MM.1S (cell line): ENCODE measurements around the gene RPA3.

Experiments used
- DNase-seq: peaks from one replicate; pipeline ENCODE4 v3.0.0-alpha.2; 2015
- H2AFZ ChIP-seq: fragments of 300-600 bp; sonication (generic); 2 replicates; pipeline ENCODE4 v1.6.0; 2016; ENCODE audit warnings: antibody characterized with exemption, low read length
- H3F3A ChIP-seq: fragments of 300-600 bp; sonication (generic); 2 replicates; pipeline ENCODE4 v1.6.1; 2016; ENCODE audit warnings: mild to moderate bottlenecking, antibody characterized with exemption, low read length, moderate library complexity, mixed read lengths; ENCODE audit not compliant: insufficient read depth
- H3K27ac ChIP-seq: fragments of 300-600 bp; sonication (generic); 2 replicates; pipeline ENCODE4 v1.5.1; 2016; ENCODE audit warnings: mild to moderate bottlenecking, low read length
- H3K27me3 ChIP-seq: fragments of 300-600 bp; sonication (generic); replicated peaks from 2 replicates; pipeline ENCODE4 v1.6.0; 2016; ENCODE audit warnings: low read length; ENCODE audit not compliant: insufficient read depth
- H3K36me3 ChIP-seq: fragments of 300-600 bp; sonication (generic); replicated peaks from 2 replicates; pipeline ENCODE4 v1.6.1; 2016; ENCODE audit warnings: mild to moderate bottlenecking, low read length, mixed read lengths; ENCODE audit not compliant: insufficient read depth
- H3K4me1 ChIP-seq: fragments of 300-600 bp; sonication (generic); 2 replicates; pipeline ENCODE4 v1.6.1; 2016; ENCODE audit warnings: low read length, mixed read lengths
- H3K4me2 ChIP-seq: fragments of 300-600 bp; sonication (generic); 2 replicates; pipeline ENCODE4 v1.6.0; 2016; ENCODE audit warnings: low read depth, low read length
- H3K4me3 ChIP-seq: fragments of 300-600 bp; sonication (generic); 2 replicates; pipeline ENCODE4 v1.5.1; 2016; ENCODE audit warnings: low read length, mixed read lengths
- H3K79me2 ChIP-seq: fragments of 300-600 bp; sonication (generic); 2 replicates; pipeline ENCODE4 v1.6.1; 2016; ENCODE audit warnings: mixed run types, low read length, mixed read lengths
- H3K9ac ChIP-seq: fragments of 300-600 bp; sonication (generic); 2 replicates; pipeline ENCODE4 v1.6.1; 2016; ENCODE audit warnings: low read length, mixed read lengths
- H3K9me2 ChIP-seq: fragments of 300-600 bp; sonication (generic); replicated peaks from 2 replicates; pipeline ENCODE4 v1.6.1; 2016; ENCODE audit warnings: mild to moderate bottlenecking, low read length, mixed read lengths; ENCODE audit not compliant: insufficient read depth
- H3K9me3 ChIP-seq: fragments of 300-600 bp; sonication (generic); replicated peaks from 2 replicates; pipeline ENCODE4 v1.6.1; 2016; ENCODE audit warnings: mild to moderate bottlenecking, low read length, mixed read lengths; ENCODE audit not compliant: insufficient read depth
- H4K20me1 ChIP-seq: fragments of 300-600 bp; sonication (generic); 2 replicates; pipeline ENCODE4 v1.6.1; 2016; ENCODE audit warnings: mild to moderate bottlenecking, low read length, moderate library complexity, mixed read lengths; ENCODE audit not compliant: insufficient read depth
- EZH2 ChIP-seq: fragments of 300-600 bp; sonication (generic); optimal IDR thresholded peaks from 2 replicates; pipeline ENCODE3; 2017; ENCODE audit warnings: low read depth, mild to moderate bottlenecking, antibody characterized with exemption, low read length, mixed read lengths
- EZH2phosphoT487 ChIP-seq: fragments of 300-600 bp; sonication (generic); IDR thresholded peaks from 2 replicates; pipeline ENCODE4 v1.6.1; 2018; ENCODE audit warnings: antibody characterized with exemption, low read length
- TF ChIP-seq, protein P1 (sequence below): fragments of 300-600 bp; sonication (generic); IDR thresholded peaks from 2 replicates; pipeline ENCODE4 v1.5.1; 2016; ENCODE audit warnings: antibody characterized with exemption, low read length, mixed read lengths

Gene RPA3

DNA sequence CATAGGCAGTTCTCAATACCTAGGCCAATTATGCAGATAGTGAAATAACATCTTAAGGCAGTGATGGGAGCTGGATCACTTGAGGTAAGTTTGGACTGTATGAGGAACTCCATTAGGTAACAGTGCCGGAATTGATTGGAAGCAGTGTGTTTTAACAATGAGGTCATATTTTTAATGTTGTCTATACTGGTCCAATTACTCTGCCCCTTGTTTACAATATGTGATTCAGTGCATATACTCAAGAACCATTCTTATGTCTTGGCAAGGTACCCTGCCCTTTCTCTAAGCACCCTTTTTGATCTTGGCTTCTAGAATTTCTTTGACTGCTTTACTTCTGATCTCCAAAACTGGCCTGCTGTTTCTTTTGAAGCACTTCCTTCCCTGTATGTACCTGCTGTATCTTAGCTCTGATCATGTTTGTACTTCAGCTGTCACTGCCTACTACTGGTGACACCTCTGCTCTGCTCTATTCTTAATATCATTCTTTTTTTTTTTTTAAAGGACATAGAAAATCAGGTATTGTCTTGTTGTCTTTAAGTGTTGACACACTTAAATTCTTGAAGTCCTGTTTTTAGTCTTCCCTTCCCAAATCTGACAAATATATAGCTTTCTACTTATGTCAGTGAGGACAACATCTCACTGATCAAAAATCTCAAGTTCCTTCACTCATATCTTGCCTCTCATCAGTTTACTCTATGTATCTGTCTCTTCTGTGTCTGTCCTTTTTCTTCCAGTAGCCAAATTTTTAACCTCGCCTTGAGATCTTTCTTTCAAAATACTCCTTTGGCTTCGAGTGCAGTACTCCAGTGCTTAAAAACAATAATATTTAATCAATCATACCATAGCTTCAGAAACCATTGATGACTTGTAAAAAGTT lies 46.4 kb upstream of the RPA3 start:
- peaks cover 12% of the 10 kb centered on the region for H3F3A ChIP-seq
- H4K20me1 ChIP-seq, result no peaks in the 10 kb centered on the region
- H3K4me2 ChIP-seq, result no peak overlapping the region
- no peaks in the 10 kb centered on the region for H3K79me2 ChIP-seq
- no peaks in the 10 kb centered on the region for H3K36me3 ChIP-seq
- H3K9ac ChIP-seq, result no peak overlapping the region
- no peak overlapping the region for H3K27ac ChIP-seq
- DNase-seq, result peak; percentile 5
- H2AFZ ChIP-seq, result no peak overlapping the region
- H3K27me3 ChIP-seq, result no peaks in the 10 kb centered on the region
- H3K4me3 ChIP-seq, result no peak overlapping the region
- H3K4me1 ChIP-seq, result peaks cover 6% of the 10 kb centered on the region; the same call in 1 of the 2 replicates
- H3K9me3 ChIP-seq, result no peaks in the 10 kb centered on the region
- no peaks in the 10 kb centered on the region for H3K9me2 ChIP-seq
- TF ChIP-seq EZH2, result no peak
- TF ChIP-seq, protein P1, sequence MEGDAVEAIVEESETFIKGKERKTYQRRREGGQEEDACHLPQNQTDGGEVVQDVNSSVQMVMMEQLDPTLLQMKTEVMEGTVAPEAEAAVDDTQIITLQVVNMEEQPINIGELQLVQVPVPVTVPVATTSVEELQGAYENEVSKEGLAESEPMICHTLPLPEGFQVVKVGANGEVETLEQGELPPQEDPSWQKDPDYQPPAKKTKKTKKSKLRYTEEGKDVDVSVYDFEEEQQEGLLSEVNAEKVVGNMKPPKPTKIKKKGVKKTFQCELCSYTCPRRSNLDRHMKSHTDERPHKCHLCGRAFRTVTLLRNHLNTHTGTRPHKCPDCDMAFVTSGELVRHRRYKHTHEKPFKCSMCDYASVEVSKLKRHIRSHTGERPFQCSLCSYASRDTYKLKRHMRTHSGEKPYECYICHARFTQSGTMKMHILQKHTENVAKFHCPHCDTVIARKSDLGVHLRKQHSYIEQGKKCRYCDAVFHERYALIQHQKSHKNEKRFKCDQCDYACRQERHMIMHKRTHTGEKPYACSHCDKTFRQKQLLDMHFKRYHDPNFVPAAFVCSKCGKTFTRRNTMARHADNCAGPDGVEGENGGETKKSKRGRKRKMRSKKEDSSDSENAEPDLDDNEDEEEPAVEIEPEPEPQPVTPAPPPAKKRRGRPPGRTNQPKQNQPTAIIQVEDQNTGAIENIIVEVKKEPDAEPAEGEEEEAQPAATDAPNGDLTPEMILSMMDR, result peak; percentile 30
- no peak for TF ChIP-seq EZH2phosphoT487

DNA sequence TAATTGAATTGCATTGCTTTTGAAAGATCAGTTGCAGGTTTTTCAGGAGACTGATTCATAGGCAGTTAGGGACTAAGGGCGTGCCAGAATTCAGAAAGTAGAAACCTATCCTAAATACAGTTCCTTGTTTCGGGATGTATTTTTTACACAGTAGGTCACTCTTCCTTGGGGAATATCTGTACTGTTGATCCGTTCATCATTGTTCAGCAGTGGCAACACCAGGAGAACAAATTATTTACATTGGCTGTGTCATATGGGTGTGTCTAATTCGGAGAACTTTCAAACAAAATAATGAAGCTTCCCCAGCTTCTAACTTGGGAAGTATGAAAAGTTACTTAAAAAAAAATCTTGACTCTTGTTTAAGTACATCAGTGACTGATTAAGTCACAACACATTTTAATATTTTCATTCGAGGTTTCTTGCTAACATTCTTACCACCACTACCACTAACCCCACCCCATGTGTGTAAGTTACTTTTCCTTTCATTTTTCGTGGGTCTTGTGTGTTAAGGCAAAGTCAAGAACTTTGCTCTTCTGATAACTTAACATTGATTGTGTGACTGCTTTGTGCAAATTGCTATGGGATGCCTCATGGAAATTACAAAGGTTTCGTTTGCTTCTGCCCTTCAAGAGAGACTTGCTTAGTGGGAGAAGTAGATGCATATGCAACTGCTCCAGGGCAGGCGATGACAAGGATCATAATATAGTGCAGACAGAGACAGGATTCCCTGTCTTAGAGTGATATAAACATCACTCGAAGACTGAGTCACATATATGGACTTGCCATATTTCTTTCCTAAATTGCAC lies 43.8 kb upstream of the RPA3 start:
- no peaks in the 10 kb centered on the region for H3K27me3 ChIP-seq
- no peaks in the 10 kb centered on the region for H3K79me2 ChIP-seq
- no peaks in the 10 kb centered on the region for H3K9me3 ChIP-seq
- H3K9me2 ChIP-seq, result no peaks in the 10 kb centered on the region
- H4K20me1 ChIP-seq, result no peaks in the 10 kb centered on the region
- H3K36me3 ChIP-seq, result no peaks in the 10 kb centered on the region
- DNase-seq, result peak; percentile 74
- H2AFZ ChIP-seq, result peak overlapping the region; percentile 64
- H3K27ac ChIP-seq, result peak overlapping the region; percentile 55; the same call in 1 of the 2 replicates
- TF ChIP-seq EZH2 (no peak), EZH2phosphoT487 (no peak)
- TF ChIP-seq, protein P1, result no peak
- peak overlapping the region; percentile 95 for H3K4me2 ChIP-seq
- peak overlapping the region; percentile 36; the same call in 1 of the 2 replicates for H3K9ac ChIP-seq
- H3K4me3 ChIP-seq, result peak overlapping the region; percentile 70
- H3K4me1 ChIP-seq, result peaks cover 6% of the 10 kb centered on the region; the same call in 1 of the 2 replicates
- H3F3A ChIP-seq, result peaks cover 12% of the 10 kb centered on the region

DNA sequence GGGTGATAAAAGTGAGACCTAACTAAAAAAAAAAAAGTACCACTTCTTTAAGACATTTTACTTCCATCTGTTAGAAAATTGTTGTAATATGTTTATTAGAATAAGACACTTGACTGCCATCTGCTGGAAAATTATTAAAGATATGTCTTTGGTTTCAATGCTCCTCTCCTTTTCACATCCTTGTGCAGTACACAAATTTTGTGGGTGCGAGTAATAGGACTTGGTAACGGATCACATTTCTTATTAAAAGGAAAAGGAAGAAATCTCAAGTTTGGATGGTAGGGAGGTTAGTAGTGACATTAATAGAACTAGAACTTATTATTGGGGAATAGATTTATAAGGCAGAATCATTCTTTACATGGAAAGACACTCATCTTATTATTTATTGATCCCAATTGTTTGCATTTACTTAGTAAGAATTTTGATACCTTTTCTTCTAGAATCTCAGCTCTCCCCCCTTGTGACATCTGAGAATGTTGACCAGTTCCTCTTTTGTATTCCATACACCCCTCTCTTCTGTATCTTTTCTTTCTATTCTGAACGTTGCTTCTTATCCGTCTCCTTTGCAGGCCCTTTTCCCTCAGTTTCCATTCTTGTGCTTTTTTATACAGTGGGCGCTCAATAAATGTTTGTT lies 43.0 kb upstream of the RPA3 start:
- Histone ChIP-seq H3K27me3 (no peaks in the 10 kb centered on the region), H3K4me3 (peak overlapping the region; percentile 70), H3K9me3 (no peaks in the 10 kb centered on the region), H3K4me2 (peak overlapping the region; percentile 95), H3K9ac (peak overlapping the region; percentile 36; the same call in 1 of the 2 replicates), H3K79me2 (no peaks in the 10 kb centered on the region), H3K4me1 (peaks cover 6% of the 10 kb centered on the region; the same call in 1 of the 2 replicates), H4K20me1 (no peaks in the 10 kb centered on the region), H3K36me3 (no peaks in the 10 kb centered on the region), H2AFZ (peak overlapping the region; percentile 64), H3F3A (peaks cover 12% of the 10 kb centered on the region), H3K27ac (peak overlapping the region; percentile 55; the same call in 1 of the 2 replicates), H3K9me2 (no peaks in the 10 kb centered on the region)
- DNase-seq, result peak; percentile 82
- no peak for TF ChIP-seq EZH2
- TF ChIP-seq, protein P1, result peak; percentile 51
